ENCODE measurements around the gene FOXE3.

DNA sequence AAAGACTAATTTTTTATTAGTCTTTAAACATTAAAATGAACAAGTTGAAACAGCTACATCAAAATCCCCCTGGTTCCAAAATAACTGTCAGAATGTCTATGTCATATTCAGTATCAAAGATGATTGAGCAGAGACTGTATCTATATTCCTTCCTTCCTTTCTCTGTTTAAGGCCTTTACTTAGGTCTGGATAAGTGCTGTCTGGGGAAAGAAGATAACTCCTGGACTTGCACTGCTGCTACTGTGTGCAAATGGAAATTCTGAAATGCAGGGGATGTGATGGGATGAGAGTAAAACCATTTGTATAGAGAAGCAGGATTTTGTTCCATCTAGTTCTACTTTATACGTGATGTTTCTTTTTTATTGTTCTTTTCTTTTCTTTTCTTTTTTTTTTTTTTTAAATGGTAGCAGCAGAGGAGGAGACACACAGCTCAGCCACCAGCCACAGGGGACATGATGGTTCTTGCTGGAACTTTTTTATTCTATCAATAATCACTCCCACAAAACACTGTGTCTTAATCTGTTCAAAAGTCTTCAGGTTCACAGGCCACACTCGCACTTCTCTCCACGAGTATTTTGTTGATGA, 33.6 kb upstream of the FOXE3 start:
- TF ChIP-seq, protein P1, sequence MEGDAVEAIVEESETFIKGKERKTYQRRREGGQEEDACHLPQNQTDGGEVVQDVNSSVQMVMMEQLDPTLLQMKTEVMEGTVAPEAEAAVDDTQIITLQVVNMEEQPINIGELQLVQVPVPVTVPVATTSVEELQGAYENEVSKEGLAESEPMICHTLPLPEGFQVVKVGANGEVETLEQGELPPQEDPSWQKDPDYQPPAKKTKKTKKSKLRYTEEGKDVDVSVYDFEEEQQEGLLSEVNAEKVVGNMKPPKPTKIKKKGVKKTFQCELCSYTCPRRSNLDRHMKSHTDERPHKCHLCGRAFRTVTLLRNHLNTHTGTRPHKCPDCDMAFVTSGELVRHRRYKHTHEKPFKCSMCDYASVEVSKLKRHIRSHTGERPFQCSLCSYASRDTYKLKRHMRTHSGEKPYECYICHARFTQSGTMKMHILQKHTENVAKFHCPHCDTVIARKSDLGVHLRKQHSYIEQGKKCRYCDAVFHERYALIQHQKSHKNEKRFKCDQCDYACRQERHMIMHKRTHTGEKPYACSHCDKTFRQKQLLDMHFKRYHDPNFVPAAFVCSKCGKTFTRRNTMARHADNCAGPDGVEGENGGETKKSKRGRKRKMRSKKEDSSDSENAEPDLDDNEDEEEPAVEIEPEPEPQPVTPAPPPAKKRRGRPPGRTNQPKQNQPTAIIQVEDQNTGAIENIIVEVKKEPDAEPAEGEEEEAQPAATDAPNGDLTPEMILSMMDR (IDR thresholded peaks at IDR 0.05 in 2 of 3, conservative IDR thresholded peaks at IDR 0.05 in 1 of 3; ENCODE audit: borderline replicate concordance in 1 of 3, insufficient read depth in 1 of 3, low read depth in 2 of 3, low read length in 2 of 3): no peak
- TF ChIP-seq CEBPB (IDR thresholded peaks at IDR 0.05; ENCODE audit: low read depth) (no peak), POLR2A (IDR thresholded peaks at IDR 0.05; ENCODE audit: borderline replicate concordance, extremely low read depth, insufficient read depth, insufficient read length) (no peak), POLR2AphosphoS5 (IDR thresholded peaks at IDR 0.05; ENCODE audit: low read depth, low read length) (no peak), YY1 (IDR thresholded peaks at IDR 0.05; ENCODE audit: extremely low read depth, insufficient replicate concordance, low read depth, low read length) (no peak), EZH2 (IDR thresholded peaks at IDR 0.05) (no peak), TCF7L2 (IDR thresholded peaks at IDR 0.05; ENCODE audit: borderline replicate concordance, extremely low read depth, insufficient read depth, insufficient read length) (no peak), JUND (IDR thresholded peaks at IDR 0.05) (no peak)
- TF ChIP-seq, protein P2, sequence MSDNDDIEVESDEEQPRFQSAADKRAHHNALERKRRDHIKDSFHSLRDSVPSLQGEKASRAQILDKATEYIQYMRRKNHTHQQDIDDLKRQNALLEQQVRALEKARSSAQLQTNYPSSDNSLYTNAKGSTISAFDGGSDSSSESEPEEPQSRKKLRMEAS (IDR thresholded peaks at IDR 0.05): no peak
- TF ChIP-seq, protein P3, sequence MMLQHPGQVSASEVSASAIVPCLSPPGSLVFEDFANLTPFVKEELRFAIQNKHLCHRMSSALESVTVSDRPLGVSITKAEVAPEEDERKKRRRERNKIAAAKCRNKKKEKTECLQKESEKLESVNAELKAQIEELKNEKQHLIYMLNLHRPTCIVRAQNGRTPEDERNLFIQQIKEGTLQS (IDR thresholded peaks at IDR 0.05): no peak
- TF ChIP-seq, protein P4, sequence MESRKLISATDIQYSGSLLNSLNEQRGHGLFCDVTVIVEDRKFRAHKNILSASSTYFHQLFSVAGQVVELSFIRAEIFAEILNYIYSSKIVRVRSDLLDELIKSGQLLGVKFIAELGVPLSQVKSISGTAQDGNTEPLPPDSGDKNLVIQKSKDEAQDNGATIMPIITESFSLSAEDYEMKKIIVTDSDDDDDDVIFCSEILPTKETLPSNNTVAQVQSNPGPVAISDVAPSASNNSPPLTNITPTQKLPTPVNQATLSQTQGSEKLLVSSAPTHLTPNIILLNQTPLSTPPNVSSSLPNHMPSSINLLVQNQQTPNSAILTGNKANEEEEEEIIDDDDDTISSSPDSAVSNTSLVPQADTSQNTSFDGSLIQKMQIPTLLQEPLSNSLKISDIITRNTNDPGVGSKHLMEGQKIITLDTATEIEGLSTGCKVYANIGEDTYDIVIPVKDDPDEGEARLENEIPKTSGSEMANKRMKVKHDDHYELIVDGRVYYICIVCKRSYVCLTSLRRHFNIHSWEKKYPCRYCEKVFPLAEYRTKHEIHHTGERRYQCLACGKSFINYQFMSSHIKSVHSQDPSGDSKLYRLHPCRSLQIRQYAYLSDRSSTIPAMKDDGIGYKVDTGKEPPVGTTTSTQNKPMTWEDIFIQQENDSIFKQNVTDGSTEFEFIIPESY (IDR thresholded peaks at IDR 0.05; ENCODE audit: extremely low read depth, insufficient replicate concordance, low read length): no peak
- TF ChIP-seq, protein P5, sequence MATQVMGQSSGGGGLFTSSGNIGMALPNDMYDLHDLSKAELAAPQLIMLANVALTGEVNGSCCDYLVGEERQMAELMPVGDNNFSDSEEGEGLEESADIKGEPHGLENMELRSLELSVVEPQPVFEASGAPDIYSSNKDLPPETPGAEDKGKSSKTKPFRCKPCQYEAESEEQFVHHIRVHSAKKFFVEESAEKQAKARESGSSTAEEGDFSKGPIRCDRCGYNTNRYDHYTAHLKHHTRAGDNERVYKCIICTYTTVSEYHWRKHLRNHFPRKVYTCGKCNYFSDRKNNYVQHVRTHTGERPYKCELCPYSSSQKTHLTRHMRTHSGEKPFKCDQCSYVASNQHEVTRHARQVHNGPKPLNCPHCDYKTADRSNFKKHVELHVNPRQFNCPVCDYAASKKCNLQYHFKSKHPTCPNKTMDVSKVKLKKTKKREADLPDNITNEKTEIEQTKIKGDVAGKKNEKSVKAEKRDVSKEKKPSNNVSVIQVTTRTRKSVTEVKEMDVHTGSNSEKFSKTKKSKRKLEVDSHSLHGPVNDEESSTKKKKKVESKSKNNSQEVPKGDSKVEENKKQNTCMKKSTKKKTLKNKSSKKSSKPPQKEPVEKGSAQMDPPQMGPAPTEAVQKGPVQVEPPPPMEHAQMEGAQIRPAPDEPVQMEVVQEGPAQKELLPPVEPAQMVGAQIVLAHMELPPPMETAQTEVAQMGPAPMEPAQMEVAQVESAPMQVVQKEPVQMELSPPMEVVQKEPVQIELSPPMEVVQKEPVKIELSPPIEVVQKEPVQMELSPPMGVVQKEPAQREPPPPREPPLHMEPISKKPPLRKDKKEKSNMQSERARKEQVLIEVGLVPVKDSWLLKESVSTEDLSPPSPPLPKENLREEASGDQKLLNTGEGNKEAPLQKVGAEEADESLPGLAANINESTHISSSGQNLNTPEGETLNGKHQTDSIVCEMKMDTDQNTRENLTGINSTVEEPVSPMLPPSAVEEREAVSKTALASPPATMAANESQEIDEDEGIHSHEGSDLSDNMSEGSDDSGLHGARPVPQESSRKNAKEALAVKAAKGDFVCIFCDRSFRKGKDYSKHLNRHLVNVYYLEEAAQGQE (IDR thresholded peaks at IDR 0.05; ENCODE audit: low read depth): no peak

Measured in HCT116 (cell line).